ENCODE measurements around the gene SCRN2. TPM values are rescaled to one million over a fixed set of nuclear protein-coding genes. Genes with fewer than 3 reads are reported as not detected.
A peak's percentile ranks its signal among the peaks of the same experiment; 100 is the strongest.

Gene SCRN2
- total and polyA plus RNA-seq, 7 experiments from 2014 or later, result 27.5 to 55.9 (median 38.3) TPM

- ATAC-seq (peak; percentile 96), DNase-seq (peak; percentile 44 to 71 (median 66))
- H3K36me3 ChIP-seq (ENCODE audit: control insufficient read depth in 2 of 3, insufficient read depth in 3 of 3, low read length in 3 of 3), result peaks cover 20 to 63% (median 21%) of the 10 kb centered on the region in 3 experiments
Measured at GRCh38 chr17:47821424-47822391, 19.4 kb downstream of the SCRN2 start, which contains the start of gene OSBPL7. OSBPL7 (minus strand) TSS chr17:47821794; CDS start chr17:47820278, 1,516 bp downstream.

GRCh38 chr17:47821031-47821423, 20.0 kb downstream of the SCRN2 start:
- ChIA-PET POLR2A (interaction anchor here (0.6 to 2.4 kb wide), 5 partner anchors 10 to 120 kb away, joined by 3 to 22 read pairs (median 9); partner anchors contain the start of genes LRRC46, MRPL10, PNPO and SP2), CTCF (interaction anchor here (1.2 to 1.6 kb wide), 3 partner anchors 20 to 72 kb away, joined by 3 to 5 read pairs (median 3); partner anchors contain the start of gene SCRN2)
- H3K9me3 Mint-ChIP-seq, result no peaks in the 10 kb centered on the region
- no peaks in the 10 kb centered on the region for H3K27me3 Mint-ChIP-seq
- H3K36me3 ChIP-seq (ENCODE audit: control insufficient read depth in 2 of 3, insufficient read depth in 3 of 3, low read length in 3 of 3), result peaks cover 14 to 63% (median 27%) of the 10 kb centered on the region in 3 experiments
- H3K4me1 ChIP-seq (ENCODE audit: control insufficient read depth in 2 of 2, insufficient read depth in 2 of 2, low read length in 2 of 2), result peaks cover 5 to 23% of the 10 kb centered on the region in 2 donors
- H3K4me3 Mint-ChIP-seq, result peak overlapping the region; percentile 96 to 99 (median 97)
- H3K4me3 ChIP-seq (ENCODE audit: low read length), result peak overlapping the region; percentile 78
- ATAC-seq, result no peak
- H3K27ac ChIP-seq (ENCODE audit: low read depth, low read length), result peak overlapping the region; percentile 80
- peaks cover 7 to 30% (median 24%) of the 10 kb centered on the region in 7 donors for H3K4me1 Mint-ChIP-seq
- H3K27me3 ChIP-seq (ENCODE audit: control insufficient read depth in 2 of 2, insufficient read depth in 2 of 2, low read length in 2 of 2), result no peaks in the 10 kb centered on the region
- peaks cover 5 to 31% (median 14%) of the 10 kb centered on the region in 5 donors for H3K36me3 Mint-ChIP-seq
- no peaks in the 10 kb centered on the region for H3K9me3 ChIP-seq (ENCODE audit: control insufficient read depth in 2 of 3, low read length in 3 of 3)
- peak overlapping the region; percentile 86 to 96 (median 91) for H3K27ac Mint-ChIP-seq
- DNase-seq, result no peak
- intact Hi-C loops (cut with micrococcal nuclease), result loop anchor here (1.0 to 5.0 kb wide), 5 partner anchors 10 to 754 kb away; partner anchors contain the start of genes LRRC46 (in 2 of the 2), MRPL10 (in 2 of the 2), PNPO (in 1 of the 2) and SP2 (in 1 of the 2)

More at GRCh38 chr17:47821424-47822391, 19.4 kb downstream of the SCRN2 start, which contains the start of gene OSBPL7:
- Histone ChIP-seq H3K27ac (ENCODE audit: low read depth, low read length) (peak within 1 kb of the TSS; percentile 80), H3K27me3 (ENCODE audit: control insufficient read depth in 2 of 2, insufficient read depth in 2 of 2, low read length in 2 of 2) (no peaks in the 10 kb centered on the region), H3K9me3 (ENCODE audit: control insufficient read depth in 2 of 3, low read length in 3 of 3) (no peaks in the 10 kb centered on the region), H3K4me3 (ENCODE audit: low read length) (peak within 1 kb of the TSS; percentile 78), H3K4me1 (ENCODE audit: control insufficient read depth in 2 of 2, insufficient read depth in 2 of 2, low read length in 2 of 2) (peaks cover 5 to 23% of the 10 kb centered on the region in 2 donors)
- ChIA-PET POLR2A (interaction anchor here (0.6 to 2.4 kb wide), 6 partner anchors 9 to 119 kb away, joined by 3 to 22 read pairs (median 6); partner anchors contain the start of genes LRRC46, MRPL10, PNPO and SP2), CTCF (interaction anchor here (0.7 to 1.6 kb wide), 6 partner anchors 19 to 129 kb away, joined by 3 to 5 read pairs (median 3); partner anchors contain the start of gene SCRN2)
- peak within 1 kb of the TSS; percentile 86 to 96 (median 91) for H3K27ac Mint-ChIP-seq
- H3K4me1 Mint-ChIP-seq, result peaks cover 7 to 33% (median 24%) of the 10 kb centered on the region in 7 donors
- peak within 1 kb of the TSS; percentile 96 to 99 (median 97) for H3K4me3 Mint-ChIP-seq
- no peaks in the 10 kb centered on the region for H3K27me3 Mint-ChIP-seq
- intact Hi-C loops (cut with micrococcal nuclease), result loop anchor here (1.0 to 5.0 kb wide), 5 partner anchors 10 to 754 kb away; partner anchors contain the start of genes LRRC46 (in 2 of the 2), MRPL10 (in 2 of the 2), PNPO (in 1 of the 2) and SP2 (in 1 of the 2)
- H3K9me3 Mint-ChIP-seq, result no peaks in the 10 kb centered on the region
- H3K36me3 Mint-ChIP-seq, result peaks cover 5 to 38% (median 17%) of the 10 kb centered on the region in 5 donors

- CTCF ChIA-PET, result interaction anchor here (1.5 kb wide), 1 partner anchor 21 kb away, joined by 3 read pairs; the partner anchor contains the start of gene SCRN2
- Mint-ChIP-seq H3K36me3 (peaks cover 5 to 32% (median 10%) of the 10 kb centered on the region in 5 donors), H3K27ac (peak overlapping the region in 7 of 9 donors; percentile 26 to 92 (median 89)), H3K4me3 (peak overlapping the region; percentile 96 to 99 (median 97)), H3K27me3 (no peaks in the 10 kb centered on the region), H3K4me1 (peaks cover 7 to 29% (median 24%) of the 10 kb centered on the region in 7 donors), H3K9me3 (no peaks in the 10 kb centered on the region)
- Histone ChIP-seq H3K27ac (ENCODE audit: low read depth, low read length) (peak overlapping the region; percentile 80), H3K4me1 (ENCODE audit: control insufficient read depth in 2 of 2, insufficient read depth in 2 of 2, low read length in 2 of 2) (peaks cover 5 to 23% of the 10 kb centered on the region in 2 donors), H3K36me3 (ENCODE audit: control insufficient read depth in 2 of 3, insufficient read depth in 3 of 3, low read length in 3 of 3) (peaks cover 16 to 64% (median 24%) of the 10 kb centered on the region in 3 experiments), H3K9me3 (ENCODE audit: control insufficient read depth in 2 of 3, low read length in 3 of 3) (no peaks in the 10 kb centered on the region), H3K27me3 (ENCODE audit: control insufficient read depth in 2 of 2, insufficient read depth in 2 of 2, low read length in 2 of 2) (no peaks in the 10 kb centered on the region), H3K4me3 (ENCODE audit: low read length) (no peak overlapping the region)
- ATAC-seq (no peak), DNase-seq (no peak)
- intact Hi-C loops (cut with micrococcal nuclease), result loop anchor here in 1 of 2 donors (5.0 kb wide), 2 partner anchors 122 to 753 kb away; partner anchors contain the start of gene PNPO
- POLR2A ChIA-PET, result no interaction called here
Measured at GRCh38 chr17:47820033-47820789, 20.9 kb downstream of the SCRN2 start.

GRCh38 chr17:47819475-47819874, 21.6 kb downstream of the SCRN2 start:
- H3K27ac Mint-ChIP-seq, result no peak overlapping the region
- Histone ChIP-seq H3K27me3 (ENCODE audit: control insufficient read depth in 2 of 2, insufficient read depth in 2 of 2, low read length in 2 of 2) (no peaks in the 10 kb centered on the region), H3K4me3 (ENCODE audit: low read length) (no peak overlapping the region), H3K4me1 (ENCODE audit: control insufficient read depth in 2 of 2, insufficient read depth in 2 of 2, low read length in 2 of 2) (peaks cover 5 to 23% of the 10 kb centered on the region in 2 donors), H3K36me3 (ENCODE audit: control insufficient read depth in 2 of 3, insufficient read depth in 3 of 3, low read length in 3 of 3) (peaks cover 16 to 67% (median 24%) of the 10 kb centered on the region in 3 experiments), H3K27ac (ENCODE audit: low read depth, low read length) (no peak overlapping the region), H3K9me3 (ENCODE audit: control insufficient read depth in 2 of 3, low read length in 3 of 3) (no peaks in the 10 kb centered on the region)
- intact Hi-C loops (cut with micrococcal nuclease), result no loop called here
- H3K27me3 Mint-ChIP-seq, result no peaks in the 10 kb centered on the region
- ChIA-PET CTCF (interaction anchor here (0.6 kb wide), 1 partner anchor 15 kb away, joined by 4 read pairs; no protein-coding TSS in a partner anchor), POLR2A (no interaction called here)
- H3K9me3 Mint-ChIP-seq, result no peaks in the 10 kb centered on the region
- no peak for ATAC-seq
- H3K36me3 Mint-ChIP-seq, result peaks cover 7 to 34% (median 12%) of the 10 kb centered on the region in 5 donors
- no peak for DNase-seq
- H3K4me3 Mint-ChIP-seq, result peak overlapping the region in 6 of 10 donors; percentile 6 to 98 (median 28)
- H3K4me1 Mint-ChIP-seq, result peaks cover 7 to 29% (median 24%) of the 10 kb centered on the region in 7 donors

- H3K27ac Mint-ChIP-seq, result peak overlapping the region in 1 of 9 donors; percentile 9
- POLR2A ChIA-PET, result no interaction called here
Measured at GRCh38 chr17:47818002-47818695, 22.9 kb downstream of the SCRN2 start.

More at GRCh38 chr17:47818002-47818695, 22.9 kb downstream of the SCRN2 start:
- DNase-seq, result no peak
- H3K27me3 Mint-ChIP-seq, result no peaks in the 10 kb centered on the region
- Histone ChIP-seq H3K27ac (ENCODE audit: low read depth, low read length) (no peak overlapping the region), H3K9me3 (ENCODE audit: control insufficient read depth in 2 of 3, low read length in 3 of 3) (no peaks in the 10 kb centered on the region), H3K36me3 (ENCODE audit: control insufficient read depth in 2 of 3, insufficient read depth in 3 of 3, low read length in 3 of 3) (peaks cover 16 to 67% (median 19%) of the 10 kb centered on the region in 3 experiments), H3K4me1 (ENCODE audit: control insufficient read depth in 2 of 2, insufficient read depth in 2 of 2, low read length in 2 of 2) (peaks cover 5 to 22% of the 10 kb centered on the region in 2 donors), H3K4me3 (ENCODE audit: low read length) (no peak overlapping the region), H3K27me3 (ENCODE audit: control insufficient read depth in 2 of 2, insufficient read depth in 2 of 2, low read length in 2 of 2) (no peaks in the 10 kb centered on the region)
- H3K9me3 Mint-ChIP-seq, result no peaks in the 10 kb centered on the region
- intact Hi-C loops (cut with micrococcal nuclease), result no loop called here
- H3K36me3 Mint-ChIP-seq, result peaks cover 4 to 28% (median 12%) of the 10 kb centered on the region in 5 donors
- ATAC-seq, result no peak
- CTCF ChIA-PET, result no interaction called here
- no peak overlapping the region for H3K4me3 Mint-ChIP-seq
- peaks cover 7 to 29% (median 24%) of the 10 kb centered on the region in 7 donors for H3K4me1 Mint-ChIP-seq

All from naive thymus-derived CD4-positive, alpha-beta T cell (primary cell).